ENCODE measurements around the gene GJE1.
A peak's percentile ranks its signal among the peaks of the same experiment; 100 is the strongest.
"Not testable (repeated sequence)": the region's sequence is repeated elsewhere in the genome, so short reads cannot be mapped to it uniquely, and the experiment has no call there.

The GJE1 gene

GRCh38 chr6:142132625-142133024, at the start of gene GJE1:
GJE1 (plus strand) TSS chr6:142132925; CDS start chr6:142133159, 234 bp downstream.
- CTCF ChIA-PET, result interaction anchor here (0.6 to 2.1 kb wide), 3 partner anchors 13 to 21 kb away, joined by 3 to 7 read pairs (median 3); partner anchors contain the start of gene NMBR
- no peak for DNase-seq (ENCODE audit: low read depth, low spot score)
- no peak for TF ChIP-seq CTCF (IDR thresholded peaks at IDR 0.05; ENCODE audit: insufficient read depth, low read length, missing control alignments)

GRCh38 chr6:142087950-142088857, 44.5 kb upstream of the GJE1 start:
- no peak for TF ChIP-seq CTCF (IDR thresholded peaks at IDR 0.05; ENCODE audit: insufficient read depth, low read length, missing control alignments)
- ChIA-PET POLR2A (no interaction called here), CTCF (interaction anchor here (0.6 to 1.0 kb wide), 2 partner anchors 24 to 1313 kb away, joined by 3 to 4 read pairs; no protein-coding TSS in a partner anchor)
- no peak for DNase-seq (ENCODE audit: low read depth, low spot score)
- no peak overlapping the region for H3K4me3 ChIP-seq (ENCODE audit: low read depth, low read length)

More at GRCh38 chr6:142132625-142133024, at the start of gene GJE1:
- no peak within 1 kb of the TSS for H3K4me3 ChIP-seq (ENCODE audit: low read depth, low read length)
- POLR2A ChIA-PET, result no interaction called here

GRCh38 chr6:142088858-142089216, 43.9 kb upstream of the GJE1 start:
- DNase-seq (ENCODE audit: low read depth, low spot score), result no peak
- ChIA-PET POLR2A (no interaction called here), CTCF (interaction anchor here (0.6 to 1.0 kb wide), 2 partner anchors 23 to 1312 kb away, joined by 3 to 4 read pairs; no protein-coding TSS in a partner anchor)
- no peak overlapping the region for H3K4me3 ChIP-seq (ENCODE audit: low read depth, low read length)
- TF ChIP-seq CTCF (IDR thresholded peaks at IDR 0.05; ENCODE audit: insufficient read depth, low read length, missing control alignments), result no peak

- POLR2A ChIA-PET; H3K4me3 ChIP-seq (ENCODE audit: low read depth, low read length); DNase-seq (ENCODE audit: low read depth, low spot score): not testable (repeated sequence)
- CTCF ChIA-PET, result interaction anchor here (2.2 kb wide), 1 partner anchor 7 kb away, joined by 13 read pairs; no protein-coding TSS in a partner anchor
These were observed 27.9 kb upstream of the GJE1 start for GRCh38 chr6:142104820-142105219.

- not testable (repeated sequence) for DNase-seq (ENCODE audit: low read depth, low spot score); H3K4me3 ChIP-seq (ENCODE audit: low read depth, low read length)
- CTCF ChIA-PET, result interaction anchor here (1.3 to 7.7 kb wide), 5 partner anchors 9 to 499 kb away, joined by 4 to 99 read pairs (median 21); no protein-coding TSS in a partner anchor
- POLR2A ChIA-PET, result interaction anchor here (1.1 kb wide), 1 partner anchor 121 kb away, joined by 3 read pairs; no protein-coding TSS in a partner anchor
These were observed 21.9 kb upstream of the GJE1 start for GRCh38 chr6:142110820-142111219.

GRCh38 chr6:142112451-142113061, 20.2 kb upstream of the GJE1 start:
- no peak overlapping the region for H3K4me3 ChIP-seq (ENCODE audit: low read depth, low read length)
- peak; percentile 16 for DNase-seq (ENCODE audit: low read depth, low spot score)
- ChIA-PET CTCF (interaction anchor here (0.7 to 7.7 kb wide), 20 partner anchors 9 to 437 kb away, joined by 3 to 99 read pairs (median 4); no protein-coding TSS in a partner anchor), POLR2A (no interaction called here)
- peak; percentile 66 for TF ChIP-seq CTCF (IDR thresholded peaks at IDR 0.05; ENCODE audit: insufficient read depth, low read length, missing control alignments)

GRCh38 chr6:142117366-142117765, 15.4 kb upstream of the GJE1 start:
- CTCF ChIA-PET, result interaction anchor here (7.7 kb wide), 1 partner anchor 129 kb away, joined by 99 read pairs; no protein-coding TSS in a partner anchor
- no peak for TF ChIP-seq CTCF (IDR thresholded peaks at IDR 0.05; ENCODE audit: insufficient read depth, low read length, missing control alignments)
- no peak overlapping the region for H3K4me3 ChIP-seq (ENCODE audit: low read depth, low read length)
- POLR2A ChIA-PET, result no interaction called here
- no peak for DNase-seq (ENCODE audit: low read depth, low spot score)
